Measurements from ENCODE around the gene ATR. TPM values are rescaled to one million over a fixed set of nuclear protein-coding genes. Genes with fewer than 3 reads are reported as not detected.

The ATR gene
- total and polyA plus RNA-seq, 2 of the 4 experiments (the other 2 are of a cell fraction), result 9.5 to 28.0 TPM

DNA sequence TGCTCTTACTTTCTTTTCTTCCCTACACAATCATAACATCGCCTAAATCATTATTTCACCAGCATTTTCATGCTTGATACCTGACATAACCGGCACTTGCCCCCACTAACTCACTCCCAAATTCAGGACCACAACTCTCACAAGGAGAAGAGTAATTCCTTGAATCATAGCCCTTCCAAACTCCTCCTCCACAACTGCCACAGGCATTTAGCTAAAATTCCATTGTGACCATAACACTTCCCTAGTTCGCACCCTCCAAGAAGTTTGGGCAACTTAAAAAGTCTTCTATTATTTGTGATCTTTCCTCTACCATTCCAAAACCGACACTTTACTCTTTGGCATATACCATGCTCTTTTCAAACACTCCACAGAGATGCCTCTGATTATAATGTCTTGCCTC is 71.3 kb downstream of the ATR start:
- Histone ChIP-seq H3K4me2 (ENCODE audit: low read depth, low read length) (no peak overlapping the region), H3K27ac (ENCODE audit: insufficient read depth, low read length) (no peak overlapping the region), H4K5ac (ENCODE audit: low read depth, low read length) (no peak overlapping the region), H4K91ac (ENCODE audit: insufficient read depth, low read depth, low read length) (no peak overlapping the region), H4K8ac (ENCODE audit: low read depth in 2 of 2, low read length in 2 of 2) (no peak overlapping the region), H2AK5ac (ENCODE audit: low read depth, low read length) (no peak overlapping the region), H3K14ac (replicated peaks; ENCODE audit: low read depth, low read length) (0 out of 2 replicates have a peak overlapping the region, but pooled peaks have one; percentile 48), H3K56ac (ENCODE audit: extremely low read depth, insufficient read depth, low read length) (no peak overlapping the region), H2BK5ac (ENCODE audit: low read depth, low read length, poor library complexity, severe bottlenecking) (no peak overlapping the region), H3K9ac (ENCODE audit: low read depth, low read length) (no peak overlapping the region), H2BK15ac (ENCODE audit: low read depth, low read length) (no peak overlapping the region), H2AK9ac (replicated peaks; ENCODE audit: low read depth, low read length, poor library complexity) (no peak overlapping the region), H3K36me3 (ENCODE audit: control insufficient read depth, insufficient read depth, low read length) (peaks cover 5% of the 10 kb centered on the region; the same call in 1 of the 2 replicates), H2AFZ (replicated peaks; ENCODE audit: low read length, poor library complexity) (no peak overlapping the region), H3K9me1 (ENCODE audit: insufficient read depth, low read length) (no peaks in the 10 kb centered on the region; the same call in 1 of the 2 replicates), H3K4ac (ENCODE audit: low read depth, low read length) (no peak overlapping the region), H3K79me1 (ENCODE audit: low read depth in 1 of 2, low read length in 2 of 2) (no peaks in the 10 kb centered on the region), H2BK120ac (ENCODE audit: low read depth, low read length) (no peak overlapping the region), H3K4me3 (ENCODE audit: insufficient read depth, low read depth, low read length) (no peak overlapping the region), H4K20me1 (ENCODE audit: insufficient read depth, low read length) (no peaks in the 10 kb centered on the region), H3K27me3 (ENCODE audit: control insufficient read depth, insufficient read depth, low read length) (no peaks in the 10 kb centered on the region), H2BK20ac (ENCODE audit: low read depth, low read length) (no peak overlapping the region), H3K18ac (ENCODE audit: low read depth, low read length) (no peak overlapping the region), H3K23ac (ENCODE audit: low read depth, low read length) (peak overlapping the region; percentile 51; the same call in 1 of the 2 replicates), H3K9me3 (ENCODE audit: control insufficient read depth, insufficient read depth, low read length) (no peaks in the 10 kb centered on the region), H3K4me1 (ENCODE audit: control insufficient read depth, insufficient read depth, low read length) (no peaks in the 10 kb centered on the region; the same call in 1 of the 2 replicates)
- ATAC-seq (ENCODE audit: low read depth), result peak; percentile 27; the same call in 1 of the 2 replicates
- intact Hi-C loops (cut with micrococcal nuclease), result no loop called here
- dilution Hi-C loops (cut with HindIII; ENCODE audit: low sequenced_read_pairs, unreplicated experiment), result no loop called here
- CTCF ChIA-PET, result no interaction called here
- TF ChIP-seq POLR2A (IDR thresholded peaks at IDR 0.05; ENCODE audit: low read depth, low read length) (no peak), CTCF (conservative IDR thresholded peaks at IDR 0.05; ENCODE audit: low read depth, low read length) (no peak), MXI1 (IDR thresholded peaks at IDR 0.05; ENCODE audit: borderline replicate concordance, low read depth, low read length) (no peak), MAZ (IDR thresholded peaks at IDR 0.05; ENCODE audit: borderline replicate concordance, low read depth, low read length) (no peak), MAFK (IDR thresholded peaks at IDR 0.05; ENCODE audit: low read depth, low read length) (no peak), ELK1 (IDR thresholded peaks at IDR 0.05; ENCODE audit: borderline replicate concordance, low read depth, low read length) (no peak), CEBPB (IDR thresholded peaks at IDR 0.05; ENCODE audit: low read depth, low read length) (no peak), CHD1 (IDR thresholded peaks at IDR 0.05; ENCODE audit: low read depth, low read length) (no peak), BHLHE40 (IDR thresholded peaks at IDR 0.05; ENCODE audit: low read depth, low read length) (no peak), SMC3 (IDR thresholded peaks at IDR 0.05; ENCODE audit: low read depth, low read length) (no peak), RFX5 (IDR thresholded peaks at IDR 0.05; ENCODE audit: low read depth, low read length) (no peak), RAD21 (IDR thresholded peaks at IDR 0.05; ENCODE audit: low read length) (no peak), NFE2L2 (IDR thresholded peaks at IDR 0.05; ENCODE audit: low read depth, low read length) (no peak)
- no TSS peak for BruUV-seq (replicated peaks)
- 100% methylated on average over 1 to 3 of the region's 4 CpGs for WGBS, 2 experiments (ENCODE audit: extremely low coverage in 2 of 2, insufficient read length in 1 of 2)
- no peak for DNase-seq
- POLR2A ChIA-PET (ENCODE audit: unreplicated experiment), result no interaction called here
- in situ Hi-C loops (cut with MboI; ENCODE audit: low sequenced_read_pairs), result no loop called here
